ENCODE measurements around the gene ENDOU. TPM values are rescaled to one million over a fixed set of nuclear protein-coding genes. Genes with fewer than 3 reads are reported as not detected.
A peak's percentile ranks its signal among the peaks of the same experiment; 100 is the strongest.

ENDOU gene
- total and polyA plus RNA-seq, 2 donors (not counting 1 experiment from before 2014, with no cell fraction given): 0.09 to 0.17 TPM

GRCh38 chr12:47752552-47752951 lies 27.3 kb upstream of the ENDOU start:
- no peak overlapping the region for H2AFZ ChIP-seq (ENCODE audit: low read length)
- no peak overlapping the region for H3K4me2 ChIP-seq (ENCODE audit: extremely low read depth, insufficient read depth, low read length)
- H3K79me2 ChIP-seq (ENCODE audit: control insufficient read depth, insufficient read depth, low read length): no peaks in the 10 kb centered on the region
- no peaks in the 10 kb centered on the region for H3K9me3 ChIP-seq (ENCODE audit: control insufficient read depth, insufficient read depth, low read depth, low read length)
- H3K27ac ChIP-seq (ENCODE audit: insufficient read depth, low read length): no peak overlapping the region
- DNase-seq (ENCODE audit: low read depth in 2 of 2): peak; percentile 30 to 60
- no peaks in the 10 kb centered on the region for H4K20me1 ChIP-seq (ENCODE audit: control insufficient read depth, extremely low read depth, insufficient read depth, low read length)
- H3K9ac ChIP-seq (ENCODE audit: insufficient read depth, low read length): no peak overlapping the region
- no peak overlapping the region for H3K4me3 ChIP-seq (replicated peaks in 1 of 4; ENCODE audit: control extremely low read depth in 1 of 4, insufficient read depth in 1 of 4, low read depth in 3 of 4, low read length in 4 of 4)
- H3K27me3 ChIP-seq (ENCODE audit: control insufficient read depth, insufficient read depth, low read length): no peaks in the 10 kb centered on the region
- H3K36me3 ChIP-seq (ENCODE audit: control insufficient read depth, insufficient read depth, low read length): no peaks in the 10 kb centered on the region
- no peak for TF ChIP-seq CTCF (conservative IDR thresholded peaks at IDR 0.05 in 1 of 2, IDR thresholded peaks at IDR 0.05 in 1 of 2; ENCODE audit: low read depth in 1 of 2, low read length in 2 of 2)
- TF ChIP-seq EZH2 (IDR thresholded peaks at IDR 0.05; ENCODE audit: low read length, missing control alignments): no peak
- peaks cover 12% of the 10 kb centered on the region for H3K4me1 ChIP-seq (ENCODE audit: control insufficient read depth, extremely low read depth, insufficient read depth, low read length)

- Histone ChIP-seq H3K4me2 (ENCODE audit: extremely low read depth, insufficient read depth, low read length) (no peak overlapping the region), H3K9me3 (ENCODE audit: control insufficient read depth, insufficient read depth, low read depth, low read length) (no peaks in the 10 kb centered on the region), H3K9ac (ENCODE audit: insufficient read depth, low read length) (no peak overlapping the region), H3K36me3 (ENCODE audit: control insufficient read depth, insufficient read depth, low read length) (no peaks in the 10 kb centered on the region), H3K4me1 (ENCODE audit: control insufficient read depth, extremely low read depth, insufficient read depth, low read length) (peaks cover 12% of the 10 kb centered on the region), H4K20me1 (ENCODE audit: control insufficient read depth, extremely low read depth, insufficient read depth, low read length) (no peaks in the 10 kb centered on the region), H3K4me3 (replicated peaks in 1 of 4; ENCODE audit: control extremely low read depth in 1 of 4, insufficient read depth in 1 of 4, low read depth in 3 of 4, low read length in 4 of 4) (no peak overlapping the region), H3K27ac (ENCODE audit: insufficient read depth, low read length) (peak overlapping the region; percentile 23), H3K79me2 (ENCODE audit: control insufficient read depth, insufficient read depth, low read length) (no peaks in the 10 kb centered on the region), H3K27me3 (ENCODE audit: control insufficient read depth, insufficient read depth, low read length) (no peaks in the 10 kb centered on the region), H2AFZ (ENCODE audit: low read length) (no peak overlapping the region)
- no peak for DNase-seq (ENCODE audit: low read depth in 2 of 2)
- TF ChIP-seq CTCF (conservative IDR thresholded peaks at IDR 0.05 in 1 of 2, IDR thresholded peaks at IDR 0.05 in 1 of 2; ENCODE audit: low read depth in 1 of 2, low read length in 2 of 2) (no peak), EZH2 (IDR thresholded peaks at IDR 0.05; ENCODE audit: low read length, missing control alignments) (no peak)
Observed at GRCh38 chr12:47752121-47752520, 26.8 kb upstream of the ENDOU start.

GRCh38 chr12:47751561-47751960 lies 26.3 kb upstream of the ENDOU start:
- no peak overlapping the region for H3K4me3 ChIP-seq (replicated peaks in 1 of 4; ENCODE audit: control extremely low read depth in 1 of 4, insufficient read depth in 1 of 4, low read depth in 3 of 4, low read length in 4 of 4)
- H2AFZ ChIP-seq (ENCODE audit: low read length): no peak overlapping the region
- no peak overlapping the region for H3K27ac ChIP-seq (ENCODE audit: insufficient read depth, low read length)
- no peak overlapping the region for H3K9ac ChIP-seq (ENCODE audit: insufficient read depth, low read length)
- H3K36me3 ChIP-seq (ENCODE audit: control insufficient read depth, insufficient read depth, low read length): no peaks in the 10 kb centered on the region
- no peaks in the 10 kb centered on the region for H3K27me3 ChIP-seq (ENCODE audit: control insufficient read depth, insufficient read depth, low read length)
- H3K79me2 ChIP-seq (ENCODE audit: control insufficient read depth, insufficient read depth, low read length): no peaks in the 10 kb centered on the region
- no peak overlapping the region for H3K4me2 ChIP-seq (ENCODE audit: extremely low read depth, insufficient read depth, low read length)
- TF ChIP-seq CTCF (conservative IDR thresholded peaks at IDR 0.05 in 1 of 2, IDR thresholded peaks at IDR 0.05 in 1 of 2; ENCODE audit: low read depth in 1 of 2, low read length in 2 of 2) (no peak), EZH2 (IDR thresholded peaks at IDR 0.05; ENCODE audit: low read length, missing control alignments) (no peak)
- H4K20me1 ChIP-seq (ENCODE audit: control insufficient read depth, extremely low read depth, insufficient read depth, low read length): no peaks in the 10 kb centered on the region
- DNase-seq (ENCODE audit: low read depth in 2 of 2): no peak
- no peaks in the 10 kb centered on the region for H3K9me3 ChIP-seq (ENCODE audit: control insufficient read depth, insufficient read depth, low read depth, low read length)
- peaks cover 12% of the 10 kb centered on the region for H3K4me1 ChIP-seq (ENCODE audit: control insufficient read depth, extremely low read depth, insufficient read depth, low read length)
